KBM-7 (cell line): ENCODE measurements around the gene ADAMTS13.

ENCODE experiments used
- DNase-seq: peaks from one replicate; pipeline ENCODE4 v3.0.0-alpha.2; 2015
- in situ Hi-C: fragments of 300-500 bp; cut with MboI; formaldehyde crosslinking; loops from 2 replicates; pipeline ENCODE4 v1.14.3; 2020; ENCODE audit warnings: low sequenced_read_pairs, low pct_unique_long_range_greater_than_20kb, mixed read lengths

The ADAMTS13 gene

GRCh38 chr9:133477992-133478850 is 56.1 kb downstream of the ADAMTS13 start:
- in situ Hi-C loops = no loop called here
- DNase-seq = peak; percentile 51

- peak; percentile 70 for DNase-seq
- in situ Hi-C loops = no loop called here
Observed at GRCh38 chr9:133478851-133479711, 56.9 kb downstream of the ADAMTS13 start, which contains the start of gene SLC2A6. TSS of gene SLC2A6 (minus strand) at chr9:133479099. CDS start at chr9:133479059, 40 bp downstream.

- no peak for DNase-seq
- in situ Hi-C loops = no loop called here
Observed at GRCh38 chr9:133483611-133484010, 61.4 kb downstream of the ADAMTS13 start.

GRCh38 chr9:133484671-133485437 is 62.7 kb downstream of the ADAMTS13 start:
- no peak for DNase-seq
- in situ Hi-C loops = no loop called here

GRCh38 chr9:133485531-133486260 is 63.5 kb downstream of the ADAMTS13 start:
- in situ Hi-C loops = no loop called here
- DNase-seq = no peak

GRCh38 chr9:133487331-133487725 is 65.2 kb downstream of the ADAMTS13 start:
- in situ Hi-C loops = no loop called here
- DNase-seq = no peak

GRCh38 chr9:133488686-133489252 is 66.6 kb downstream of the ADAMTS13 start:
- in situ Hi-C loops = no loop called here
- DNase-seq = no peak

- in situ Hi-C loops = no loop called here
- no peak for DNase-seq
Observed at GRCh38 chr9:133489253-133490190, 67.4 kb downstream of the ADAMTS13 start.

- in situ Hi-C loops = no loop called here
- DNase-seq = no peak
Observed at GRCh38 chr9:133490201-133490681, 68.1 kb downstream of the ADAMTS13 start.

GRCh38 chr9:133490865-133491655 is 68.9 kb downstream of the ADAMTS13 start:
- in situ Hi-C loops = no loop called here
- peak; percentile 56 for DNase-seq

- DNase-seq = no peak
- in situ Hi-C loops = no loop called here
Observed at GRCh38 chr9:133491656-133491925, 69.4 kb downstream of the ADAMTS13 start.

- in situ Hi-C loops = no loop called here
- DNase-seq = no peak
Observed at GRCh38 chr9:133492061-133493021, 70.2 kb downstream of the ADAMTS13 start.

GRCh38 chr9:133493428-133493827 is 71.3 kb downstream of the ADAMTS13 start:
- in situ Hi-C loops = no loop called here
- no peak for DNase-seq

GRCh38 chr9:133493845-133494540 is 71.8 kb downstream of the ADAMTS13 start:
- DNase-seq = no peak
- in situ Hi-C loops = no loop called here

GRCh38 chr9:133494636-133495326 is 72.6 kb downstream of the ADAMTS13 start:
- in situ Hi-C loops = no loop called here

More at GRCh38 chr9:133494636-133495326, 72.6 kb downstream of the ADAMTS13 start:
- no peak for DNase-seq
